ENCODE data around the gene PTPN14.

DNA sequence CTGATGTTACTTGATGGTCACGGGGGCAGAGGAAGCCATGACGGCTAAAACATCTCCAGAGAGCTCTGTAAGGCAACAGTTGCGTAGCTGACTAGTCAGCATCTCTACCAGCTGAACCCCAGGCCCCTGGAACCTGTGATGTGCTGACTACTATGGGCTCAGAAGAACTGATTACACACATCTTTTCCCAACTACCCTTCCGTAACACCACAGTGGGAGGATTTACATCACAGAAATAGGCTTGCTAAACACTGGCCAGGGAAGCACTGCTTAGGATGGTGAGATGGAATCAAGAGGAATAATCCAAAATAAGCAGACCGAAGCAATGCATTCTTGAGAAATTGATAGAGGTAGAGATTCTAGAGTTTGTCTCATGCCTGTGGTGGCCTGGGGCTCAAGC, 148.0 kb downstream of the PTPN14 start:
- TF ChIP-seq RAD21 (conservative IDR thresholded peaks at IDR 0.05) (no peak), EP300 (conservative IDR thresholded peaks at IDR 0.05; ENCODE audit: poor library complexity, severe bottlenecking) (no peak), EZH2 (IDR thresholded peaks at IDR 0.05; ENCODE audit: borderline replicate concordance, insufficient read depth, low read length, poor library complexity, severe bottlenecking) (no peak), TAF1 (IDR thresholded peaks at IDR 0.05; ENCODE audit: low read depth) (no peak), POLR2AphosphoS5 (IDR thresholded peaks at IDR 0.05) (no peak), REST (IDR thresholded peaks at IDR 0.05; ENCODE audit: borderline replicate concordance) (no peak), SMC3 (conservative IDR thresholded peaks at IDR 0.05; ENCODE audit: poor library complexity) (no peak)
- TF ChIP-seq, protein P1, sequence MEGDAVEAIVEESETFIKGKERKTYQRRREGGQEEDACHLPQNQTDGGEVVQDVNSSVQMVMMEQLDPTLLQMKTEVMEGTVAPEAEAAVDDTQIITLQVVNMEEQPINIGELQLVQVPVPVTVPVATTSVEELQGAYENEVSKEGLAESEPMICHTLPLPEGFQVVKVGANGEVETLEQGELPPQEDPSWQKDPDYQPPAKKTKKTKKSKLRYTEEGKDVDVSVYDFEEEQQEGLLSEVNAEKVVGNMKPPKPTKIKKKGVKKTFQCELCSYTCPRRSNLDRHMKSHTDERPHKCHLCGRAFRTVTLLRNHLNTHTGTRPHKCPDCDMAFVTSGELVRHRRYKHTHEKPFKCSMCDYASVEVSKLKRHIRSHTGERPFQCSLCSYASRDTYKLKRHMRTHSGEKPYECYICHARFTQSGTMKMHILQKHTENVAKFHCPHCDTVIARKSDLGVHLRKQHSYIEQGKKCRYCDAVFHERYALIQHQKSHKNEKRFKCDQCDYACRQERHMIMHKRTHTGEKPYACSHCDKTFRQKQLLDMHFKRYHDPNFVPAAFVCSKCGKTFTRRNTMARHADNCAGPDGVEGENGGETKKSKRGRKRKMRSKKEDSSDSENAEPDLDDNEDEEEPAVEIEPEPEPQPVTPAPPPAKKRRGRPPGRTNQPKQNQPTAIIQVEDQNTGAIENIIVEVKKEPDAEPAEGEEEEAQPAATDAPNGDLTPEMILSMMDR (IDR thresholded peaks at IDR 0.05; ENCODE audit: poor library complexity, severe bottlenecking) = no peak

All from neural cell (in vitro differentiated cells).